Osteocyte (in vitro differentiated cells): ENCODE results near the gene CTNNA1. TPM values are rescaled to one million over a fixed set of nuclear protein-coding genes. Genes with fewer than 3 reads are reported as not detected.

ENCODE experiments used
- DNase-seq: peaks from one replicate; pipeline ENCODE4 v3.0.0; 2021; ENCODE audit warnings: mixed read lengths; ENCODE audit not compliant: unreplicated experiment; ENCODE audit errors: extremely low spot score
- H3K27ac Mint-ChIP-seq: one replicate; pipeline ENCODE4 v1.8.0; 2021; ENCODE audit warnings: mild to moderate bottlenecking, mixed read lengths; ENCODE audit not compliant: unreplicated experiment
- H3K27me3 Mint-ChIP-seq: one replicate; pipeline ENCODE4 v1.8.0; 2021; ENCODE audit warnings: mixed read lengths; ENCODE audit not compliant: unreplicated experiment
- H3K36me3 Mint-ChIP-seq: one replicate; pipeline ENCODE4 v1.8.0; 2021; ENCODE audit warnings: mixed read lengths; ENCODE audit not compliant: unreplicated experiment
- H3K4me1 Mint-ChIP-seq: one replicate; pipeline ENCODE4 v1.8.0; 2021; ENCODE audit warnings: mixed read lengths; ENCODE audit not compliant: unreplicated experiment
- H3K4me3 Mint-ChIP-seq: one replicate; pipeline ENCODE4 v1.8.0; 2021; ENCODE audit warnings: mild to moderate bottlenecking, moderate library complexity, mixed read lengths; ENCODE audit not compliant: unreplicated experiment
- H3K9me3 Mint-ChIP-seq: one replicate; pipeline ENCODE4 v1.8.0; 2021; ENCODE audit warnings: mixed read lengths; ENCODE audit not compliant: unreplicated experiment
- total RNA-seq: library from RNA; stranded (reverse); gene quantifications from 2 replicates; pipeline ENCODE4 v1.2.1, GENCODE V29; 2021
- TF ChIP-seq, protein P1 (sequence below): fragments of 200-600 bp; sonication (generic); IDR thresholded peaks from 2 replicates; pipeline ENCODE4 v1.5.0; 2021; ENCODE audit warnings: antibody characterized with exemption, mild to moderate bottlenecking, moderate library complexity

CTNNA1 gene
- total RNA-seq, 1 donor from 2014 or later, result 375 TPM

- Mint-ChIP-seq H3K27ac (no peak overlapping the region), H3K4me1 (peaks cover 30% of the 10 kb centered on the region), H3K9me3 (peaks cover 4% of the 10 kb centered on the region), H3K4me3 (no peak overlapping the region), H3K27me3 (no peaks in the 10 kb centered on the region), H3K36me3 (peaks cover 39% of the 10 kb centered on the region)
- DNase-seq, result no peak
- TF ChIP-seq, protein P1, sequence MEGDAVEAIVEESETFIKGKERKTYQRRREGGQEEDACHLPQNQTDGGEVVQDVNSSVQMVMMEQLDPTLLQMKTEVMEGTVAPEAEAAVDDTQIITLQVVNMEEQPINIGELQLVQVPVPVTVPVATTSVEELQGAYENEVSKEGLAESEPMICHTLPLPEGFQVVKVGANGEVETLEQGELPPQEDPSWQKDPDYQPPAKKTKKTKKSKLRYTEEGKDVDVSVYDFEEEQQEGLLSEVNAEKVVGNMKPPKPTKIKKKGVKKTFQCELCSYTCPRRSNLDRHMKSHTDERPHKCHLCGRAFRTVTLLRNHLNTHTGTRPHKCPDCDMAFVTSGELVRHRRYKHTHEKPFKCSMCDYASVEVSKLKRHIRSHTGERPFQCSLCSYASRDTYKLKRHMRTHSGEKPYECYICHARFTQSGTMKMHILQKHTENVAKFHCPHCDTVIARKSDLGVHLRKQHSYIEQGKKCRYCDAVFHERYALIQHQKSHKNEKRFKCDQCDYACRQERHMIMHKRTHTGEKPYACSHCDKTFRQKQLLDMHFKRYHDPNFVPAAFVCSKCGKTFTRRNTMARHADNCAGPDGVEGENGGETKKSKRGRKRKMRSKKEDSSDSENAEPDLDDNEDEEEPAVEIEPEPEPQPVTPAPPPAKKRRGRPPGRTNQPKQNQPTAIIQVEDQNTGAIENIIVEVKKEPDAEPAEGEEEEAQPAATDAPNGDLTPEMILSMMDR, result no peak
These were observed 65.9 kb downstream of the CTNNA1 start for GRCh38 chr5:138819081-138819480.

GRCh38 chr5:138820695-138821094 lies 67.5 kb downstream of the CTNNA1 start:
- TF ChIP-seq, protein P1, result no peak
- Mint-ChIP-seq H3K27ac (no peak overlapping the region), H3K36me3 (peaks cover 38% of the 10 kb centered on the region), H3K4me3 (no peak overlapping the region), H3K27me3 (no peaks in the 10 kb centered on the region), H3K9me3 (peaks cover 4% of the 10 kb centered on the region), H3K4me1 (peaks cover 29% of the 10 kb centered on the region)
- DNase-seq, result no peak

DNA sequence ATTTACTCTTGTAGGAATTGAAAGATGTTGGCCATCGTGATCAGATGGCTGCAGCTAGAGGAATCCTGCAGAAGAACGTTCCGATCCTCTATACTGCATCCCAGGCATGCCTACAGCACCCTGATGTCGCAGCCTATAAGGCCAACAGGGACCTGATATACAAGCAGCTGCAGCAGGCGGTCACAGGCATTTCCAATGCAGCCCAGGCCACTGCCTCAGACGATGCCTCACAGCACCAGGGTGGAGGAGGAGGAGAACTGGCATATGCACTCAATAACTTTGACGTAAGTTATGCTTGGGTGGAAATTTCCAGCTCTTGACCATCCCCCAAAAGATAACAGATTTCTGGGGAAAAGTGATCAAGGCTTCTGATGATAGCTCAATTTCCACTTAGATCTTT lies 71.3 kb downstream of the CTNNA1 start:
- H3K4me3 Mint-ChIP-seq, result no peak overlapping the region
- peaks cover 12% of the 10 kb centered on the region for H3K4me1 Mint-ChIP-seq

GRCh38 chr5:138824924-138825863 lies 72.0 kb downstream of the CTNNA1 start:
- no peaks in the 10 kb centered on the region for H3K9me3 Mint-ChIP-seq
- no peak overlapping the region for H3K4me3 Mint-ChIP-seq
- no peaks in the 10 kb centered on the region for H3K27me3 Mint-ChIP-seq
- TF ChIP-seq, protein P1, result peak; percentile 68
- peaks cover 12% of the 10 kb centered on the region for H3K4me1 Mint-ChIP-seq
- peaks cover 35% of the 10 kb centered on the region for H3K36me3 Mint-ChIP-seq
- H3K27ac Mint-ChIP-seq, result peak overlapping the region; percentile 8
- DNase-seq, result no peak

More for the DNA sequence above, 71.3 kb downstream of the CTNNA1 start:
- TF ChIP-seq, protein P1, result no peak
- Mint-ChIP-seq H3K9me3 (no peaks in the 10 kb centered on the region), H3K36me3 (peaks cover 34% of the 10 kb centered on the region), H3K27ac (no peak overlapping the region), H3K27me3 (no peaks in the 10 kb centered on the region)
- no peak for DNase-seq

- peaks cover 39% of the 10 kb centered on the region for H3K36me3 Mint-ChIP-seq
These were observed 75.3 kb downstream of the CTNNA1 start for GRCh38 chr5:138828556-138828955.

More at GRCh38 chr5:138828556-138828955, 75.3 kb downstream of the CTNNA1 start:
- peaks cover 28% of the 10 kb centered on the region for H3K4me1 Mint-ChIP-seq
- H3K27me3 Mint-ChIP-seq, result no peaks in the 10 kb centered on the region
- peak overlapping the region; percentile 18 for H3K27ac Mint-ChIP-seq
- DNase-seq, result no peak
- TF ChIP-seq, protein P1, result no peak
- no peak overlapping the region for H3K4me3 Mint-ChIP-seq
- no peaks in the 10 kb centered on the region for H3K9me3 Mint-ChIP-seq
